Activated CD4-positive, alpha-beta T cell treated with anti-CD3 and anti-CD28 coated beads for 36 hours (primary cell): ENCODE results near the gene STARD3. TPM values are rescaled to one million over a fixed set of nuclear protein-coding genes. Genes with fewer than 3 reads are reported as not detected.
"Not testable (repeated sequence)": the region's sequence is repeated elsewhere in the genome, so short reads cannot be mapped to it uniquely, and the experiment has no call there.

Experiments used
- ATAC-seq: fragments of 200-7000 bp; cut with Tn5 transposase; one replicate; pipeline ENCODE4 v1.10.0; 2021; ENCODE audit warnings: mild to moderate bottlenecking, moderate library complexity
- CTCF ChIA-PET: fragments of 350-600 bp; sonication (Branson Sonifier 250); formaldehyde crosslinking; loops from one replicate; lab custom pipeline; 2021; ENCODE audit warnings: antibody characterized with exemption; lab: Charles Lee
- POLR2A ChIA-PET: fragments of 350-600 bp; sonication (Branson Sonifier 250); formaldehyde crosslinking; loops from one replicate; lab custom pipeline; 2021; ENCODE audit warnings: antibody characterized with exemption, inconsistent platforms; lab: Charles Lee
- DNase-seq: peaks from one replicate; pipeline ENCODE4 v3.0.0-alpha.2; 2020
- H3K27ac Mint-ChIP-seq: one replicate; pipeline ENCODE4 v1.8.0; 2021; ENCODE audit warnings: mixed read lengths
- H3K27me3 Mint-ChIP-seq: one replicate; pipeline ENCODE4 v1.8.0; 2021; ENCODE audit warnings: mixed read lengths
- H3K36me3 Mint-ChIP-seq: one replicate; pipeline ENCODE4 v1.8.0; 2021; ENCODE audit warnings: low read depth, mixed read lengths
- H3K4me1 Mint-ChIP-seq: one replicate; pipeline ENCODE4 v1.8.0; 2021; ENCODE audit warnings: mixed read lengths
- H3K4me3 Mint-ChIP-seq: one replicate; pipeline ENCODE4 v1.8.0; 2021; ENCODE audit warnings: mild to moderate bottlenecking, moderate library complexity, mixed read lengths
- H3K9me3 Mint-ChIP-seq: one replicate; pipeline ENCODE4 v1.8.0; 2021; ENCODE audit warnings: low read depth, mixed read lengths
- intact Hi-C, 2 experiments: fragments of 100-400 bp; cut with DNase I in 1 of 2; cut with micrococcal nuclease in 1 of 2; formaldehyde crosslinking; loops; one replicate each; pipeline versions ENCODE4 v1.14.2 to v1.15.1; 2022 to 2024; cut with DNase I, micrococcal nuclease
- total RNA-seq, 2 experiments: library from RNA; stranded (reverse); gene quantifications; one replicate each; pipeline ENCODE4 v1.2.3, GENCODE V29; 2021

Gene STARD3
- total RNA-seq, 2 experiments from 2014 or later, result 46.8 to 77.9 TPM

DNA sequence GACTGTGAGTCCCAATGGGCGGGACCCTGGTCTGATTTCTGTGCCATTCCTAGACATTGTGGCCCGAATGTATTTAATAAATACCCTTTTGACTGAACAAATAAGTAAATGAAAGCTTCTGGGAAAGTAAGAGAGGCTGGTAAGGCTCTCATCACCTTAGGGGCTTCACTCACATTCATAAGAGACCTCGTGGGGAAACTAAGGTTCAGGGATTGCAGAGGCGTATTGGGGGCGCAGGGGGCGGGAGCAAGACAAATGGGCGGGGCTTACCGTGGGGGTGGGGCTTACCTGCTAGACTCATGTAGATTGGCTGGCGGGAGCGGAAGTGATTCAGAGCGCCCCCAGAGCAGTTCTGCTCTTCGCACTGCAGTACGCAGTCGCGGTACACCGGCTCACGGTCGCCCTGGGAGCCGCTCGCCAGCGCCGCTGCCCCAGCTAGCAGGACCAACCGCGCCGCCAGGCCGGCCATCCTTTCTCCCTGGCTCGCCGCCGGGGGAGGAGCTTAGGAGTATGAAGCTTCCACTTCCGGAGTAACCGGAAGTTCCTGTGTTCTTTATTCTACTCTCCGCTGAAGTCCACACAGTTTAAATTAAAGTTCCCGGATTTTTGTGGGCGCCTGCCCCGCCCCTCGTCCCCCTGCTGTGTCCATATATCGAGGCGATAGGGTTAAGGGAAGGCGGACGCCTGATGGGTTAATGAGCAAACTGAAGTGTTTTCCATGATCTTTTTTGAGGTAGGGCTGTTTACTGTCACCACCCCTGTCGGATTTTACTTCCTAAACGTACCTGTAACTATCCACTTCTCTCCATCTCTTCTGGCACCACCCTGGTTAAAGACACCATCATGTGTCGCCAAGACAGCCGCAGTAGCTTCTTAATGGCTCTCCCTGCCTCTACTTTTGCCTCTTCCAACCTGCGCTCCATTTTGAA lies 50.9 kb downstream of the STARD3 start, which contains the start of gene PGAP3:
Gene PGAP3 (minus strand): TSS at position 512 of the 929 bp plus-strand sequence. CDS start 43 bp downstream, at position 469.
- peak; percentile 92 for DNase-seq
- ATAC-seq, result peak; percentile 96
- Mint-ChIP-seq H3K4me3 (peak within 1 kb of the TSS; percentile 86), H3K9me3 (no peaks in the 10 kb centered on the region), H3K27me3 (no peaks in the 10 kb centered on the region), H3K27ac (peak within 1 kb of the TSS; percentile 95), H3K4me1 (peaks cover 19% of the 10 kb centered on the region), H3K36me3 (peaks cover 5% of the 10 kb centered on the region)
- intact Hi-C loops, result loop anchor here (1.0 to 5.0 kb wide), 12 partner anchors 42 to 529 kb away; partner anchors contain the start of genes MIEN1 (in 2 of the 2), STARD3 (in 2 of the 2), IKZF3 (in 1 of the 2) and LRRC3C (in 1 of the 2)
- POLR2A ChIA-PET, result interaction anchor here (0.6 kb wide), 2 partner anchors 19 to 601 kb away, joined by 5 to 12 read pairs; partner anchors contain the start of gene PNMT
- CTCF ChIA-PET, result interaction anchor here (0.7 to 1.4 kb wide), 10 partner anchors 12 to 132 kb away, joined by 3 to 5 read pairs (median 3); no protein-coding TSS in a partner anchor

DNA sequence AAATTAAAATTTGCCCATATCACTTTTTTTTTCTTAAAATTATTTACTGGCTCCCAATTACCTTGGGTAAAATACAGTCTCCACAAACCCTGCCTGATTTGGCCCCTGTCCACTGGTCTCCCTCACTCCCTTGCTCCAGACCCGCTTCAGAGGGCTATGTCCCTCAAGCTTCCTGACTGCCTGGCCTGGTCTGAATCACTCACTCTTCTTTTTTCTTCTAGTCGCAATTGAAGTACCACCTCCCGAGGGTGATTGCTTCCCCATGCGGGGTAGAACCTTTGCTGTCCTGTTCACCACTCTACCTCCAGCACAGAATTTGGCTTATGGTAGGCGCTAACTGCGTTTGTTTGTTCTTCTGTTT lies 51.5 kb downstream of the STARD3 start:
- POLR2A ChIA-PET, result interaction anchor here (0.6 kb wide), 1 partner anchor 20 kb away, joined by 12 read pairs; the partner anchor contains the start of gene PNMT
- CTCF ChIA-PET, result interaction anchor here (0.7 to 1.4 kb wide), 9 partner anchors 13 to 131 kb away, joined by 3 to 5 read pairs (median 3); no protein-coding TSS in a partner anchor
- Mint-ChIP-seq H3K4me3 (peak overlapping the region; percentile 86), H3K27me3 (no peaks in the 10 kb centered on the region), H3K36me3 (peaks cover 3% of the 10 kb centered on the region), H3K9me3 (no peaks in the 10 kb centered on the region), H3K27ac (peak overlapping the region; percentile 95), H3K4me1 (peaks cover 19% of the 10 kb centered on the region)
- intact Hi-C loops, result loop anchor here (1.0 to 5.0 kb wide), 8 partner anchors 42 to 529 kb away; partner anchors contain the start of genes MIEN1 (in 2 of the 2), STARD3 (in 2 of the 2), MED1 (in 1 of the 2) and MED24 (in 1 of the 2)
- DNase-seq, result no peak
- no peak for ATAC-seq

DNA sequence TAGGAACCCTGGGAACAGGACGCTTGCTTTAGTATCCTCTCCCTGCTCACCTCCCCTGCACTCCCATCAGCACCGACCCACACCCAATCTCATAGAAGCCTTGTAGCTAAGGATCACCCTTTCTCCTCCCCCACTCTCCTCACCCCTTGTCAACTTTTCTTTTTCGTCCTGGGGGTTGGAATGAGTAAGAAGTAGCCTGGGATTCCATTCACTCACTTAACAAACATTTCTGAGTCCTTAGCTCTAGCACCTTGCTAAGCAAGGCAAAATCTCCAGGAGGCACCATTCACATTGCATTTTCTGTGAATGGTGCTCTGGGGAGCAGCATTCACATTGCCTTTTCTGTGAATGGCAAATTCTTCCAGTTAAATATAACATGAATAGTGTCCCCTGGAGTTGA lies 52.0 kb downstream of the STARD3 start:
- peak overlapping the region; percentile 86 for H3K4me3 Mint-ChIP-seq
- CTCF ChIA-PET, result interaction anchor here (0.7 to 1.4 kb wide), 2 partner anchors 23 to 42 kb away, joined by 3 to 5 read pairs; no protein-coding TSS in a partner anchor
- H3K27ac Mint-ChIP-seq, result peak overlapping the region; percentile 95
- H3K36me3 Mint-ChIP-seq, result peaks cover 3% of the 10 kb centered on the region
- intact Hi-C loops, result loop anchor here (1.0 to 5.0 kb wide), 8 partner anchors 41 to 528 kb away; partner anchors contain the start of genes MIEN1 (in 2 of the 2), STARD3 (in 2 of the 2), MED1 (in 1 of the 2) and MED24 (in 1 of the 2)
- POLR2A ChIA-PET, result interaction anchor here (0.7 kb wide), 1 partner anchor 34 kb away, joined by 4 read pairs; no protein-coding TSS in a partner anchor
- H3K27me3 Mint-ChIP-seq, result no peaks in the 10 kb centered on the region
- H3K4me1 Mint-ChIP-seq, result peaks cover 19% of the 10 kb centered on the region
- no peaks in the 10 kb centered on the region for H3K9me3 Mint-ChIP-seq
- ATAC-seq, result no peak
- DNase-seq, result no peak

DNA sequence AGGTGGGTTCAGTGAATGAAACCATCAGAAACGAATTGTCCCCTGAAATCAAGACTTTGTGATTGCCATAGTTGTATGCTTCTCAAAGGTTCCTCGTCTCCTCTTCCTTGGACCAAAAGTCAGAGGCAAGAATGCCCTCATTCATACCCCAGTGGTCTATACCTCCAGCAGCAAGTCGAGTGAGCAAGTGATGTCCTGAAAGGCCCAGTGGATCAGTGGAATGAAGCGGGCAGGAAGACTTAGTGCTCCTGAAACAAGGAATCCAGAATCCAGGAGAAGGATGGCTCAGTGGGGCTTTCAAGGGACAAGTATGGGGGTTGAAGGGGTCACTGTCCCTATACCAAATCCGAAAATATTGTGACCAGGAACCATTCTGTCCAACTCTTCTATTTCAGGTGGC lies 57.6 kb downstream of the STARD3 start:
- intact Hi-C loops, result no loop called here
- H3K27me3 Mint-ChIP-seq, result peaks cover 10% of the 10 kb centered on the region
- peaks cover under 1% of the 10 kb centered on the region for H3K4me1 Mint-ChIP-seq
- ChIA-PET CTCF (interaction anchor here (1.0 kb wide), 1 partner anchor 72 kb away, joined by 5 read pairs; no protein-coding TSS in a partner anchor), POLR2A (no interaction called here)
- H3K36me3 Mint-ChIP-seq, result peaks cover 2% of the 10 kb centered on the region
- no peaks in the 10 kb centered on the region for H3K9me3 Mint-ChIP-seq
- DNase-seq (no peak), ATAC-seq (no peak)
- no peak overlapping the region for H3K4me3 Mint-ChIP-seq
- no peak overlapping the region for H3K27ac Mint-ChIP-seq

DNA sequence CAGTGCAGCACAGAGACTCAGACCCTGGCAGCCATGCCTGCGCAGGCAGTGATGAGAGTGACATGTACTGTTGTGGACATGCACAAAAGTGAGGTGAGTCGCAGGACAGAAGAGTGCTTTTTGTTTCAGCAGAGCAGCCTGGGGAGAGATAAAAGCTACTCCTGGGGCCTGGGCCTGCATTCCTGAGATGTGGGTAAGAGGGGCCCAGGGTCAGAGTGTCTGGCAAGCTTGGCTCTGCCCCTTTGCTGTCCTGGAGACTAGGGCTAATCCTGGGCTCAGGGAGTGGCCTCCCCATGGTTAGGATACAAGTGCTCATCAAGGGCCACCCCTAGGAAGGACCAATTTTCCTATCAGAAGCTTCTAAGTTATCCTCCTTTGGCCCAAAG lies 58.1 kb downstream of the STARD3 start:
- Mint-ChIP-seq H3K27me3 (peaks cover 13% of the 10 kb centered on the region), H3K36me3 (peaks cover 2% of the 10 kb centered on the region), H3K4me1 (peaks cover 3% of the 10 kb centered on the region), H3K9me3 (no peaks in the 10 kb centered on the region), H3K4me3 (no peak overlapping the region), H3K27ac (no peak overlapping the region)
- ATAC-seq (no peak), DNase-seq (no peak)
- POLR2A ChIA-PET, result no interaction called here
- CTCF ChIA-PET, result interaction anchor here (1.0 kb wide), 1 partner anchor 73 kb away, joined by 5 read pairs; no protein-coding TSS in a partner anchor
- intact Hi-C loops, result no loop called here

DNA sequence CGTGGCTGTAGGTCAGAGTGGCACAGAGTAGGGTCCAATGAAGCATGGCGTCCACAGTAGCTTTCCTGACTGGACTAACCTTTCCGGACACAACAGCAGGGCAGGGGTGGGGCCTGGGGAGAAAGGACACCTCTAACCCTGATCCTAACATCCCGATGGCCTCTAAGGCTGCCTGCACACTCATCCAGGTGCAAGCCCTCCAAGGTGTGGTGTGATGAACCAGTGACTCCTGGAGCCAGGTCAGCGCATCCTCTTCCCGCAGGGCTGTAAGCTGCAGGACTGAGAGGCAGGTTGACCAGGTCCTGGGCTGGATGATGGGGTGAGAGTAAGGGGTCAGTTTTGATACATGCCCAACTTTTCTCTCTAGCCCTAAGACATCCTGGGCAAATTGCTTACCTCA lies 59.8 kb downstream of the STARD3 start:
- CTCF ChIA-PET, result interaction anchor here (0.9 to 2.2 kb wide), 2 partner anchors 34 to 76 kb away, joined by 3 to 6 read pairs; partner anchors contain the start of gene MIEN1
- Mint-ChIP-seq H3K9me3 (no peaks in the 10 kb centered on the region), H3K36me3 (peaks cover 2% of the 10 kb centered on the region), H3K27me3 (peaks cover 26% of the 10 kb centered on the region), H3K4me3 (no peak overlapping the region), H3K4me1 (peaks cover 3% of the 10 kb centered on the region), H3K27ac (no peak overlapping the region)
- intact Hi-C loops, result no loop called here
- no peak for DNase-seq
- POLR2A ChIA-PET, result interaction anchor here (0.6 kb wide), 1 partner anchor 374 kb away, joined by 3 read pairs; no protein-coding TSS in a partner anchor
- no peak for ATAC-seq

DNA sequence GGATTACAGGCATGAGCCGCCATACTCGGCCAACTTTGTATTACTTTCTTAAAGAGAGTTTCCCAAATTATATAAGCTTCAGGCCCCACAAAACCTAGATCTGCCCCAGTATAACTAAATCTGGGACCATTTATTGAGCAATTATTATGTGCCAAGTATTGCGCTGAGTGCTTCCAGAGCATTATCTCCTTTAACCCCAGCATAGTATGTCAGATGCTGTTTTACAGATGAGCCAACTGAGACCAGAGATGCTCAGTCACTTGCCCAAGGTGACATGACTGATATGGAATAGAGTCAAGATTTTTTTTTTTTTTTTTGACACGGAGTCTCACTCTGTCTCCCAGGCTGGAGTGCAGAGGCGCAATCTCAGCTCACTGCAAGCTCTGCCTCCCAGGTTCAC lies 61.0 kb downstream of the STARD3 start:
- Mint-ChIP-seq H3K27ac (no peak overlapping the region), H3K27me3 (peaks cover 26% of the 10 kb centered on the region), H3K4me3 (no peak overlapping the region), H3K4me1 (peaks cover 3% of the 10 kb centered on the region), H3K9me3 (no peaks in the 10 kb centered on the region), H3K36me3 (peaks cover 2% of the 10 kb centered on the region)
- ChIA-PET POLR2A (no interaction called here), CTCF (interaction anchor here (2.2 kb wide), 1 partner anchor 33 kb away, joined by 6 read pairs; the partner anchor contains the start of gene MIEN1)
- DNase-seq (no peak), ATAC-seq (no peak)
- intact Hi-C loops, result no loop called here

DNA sequence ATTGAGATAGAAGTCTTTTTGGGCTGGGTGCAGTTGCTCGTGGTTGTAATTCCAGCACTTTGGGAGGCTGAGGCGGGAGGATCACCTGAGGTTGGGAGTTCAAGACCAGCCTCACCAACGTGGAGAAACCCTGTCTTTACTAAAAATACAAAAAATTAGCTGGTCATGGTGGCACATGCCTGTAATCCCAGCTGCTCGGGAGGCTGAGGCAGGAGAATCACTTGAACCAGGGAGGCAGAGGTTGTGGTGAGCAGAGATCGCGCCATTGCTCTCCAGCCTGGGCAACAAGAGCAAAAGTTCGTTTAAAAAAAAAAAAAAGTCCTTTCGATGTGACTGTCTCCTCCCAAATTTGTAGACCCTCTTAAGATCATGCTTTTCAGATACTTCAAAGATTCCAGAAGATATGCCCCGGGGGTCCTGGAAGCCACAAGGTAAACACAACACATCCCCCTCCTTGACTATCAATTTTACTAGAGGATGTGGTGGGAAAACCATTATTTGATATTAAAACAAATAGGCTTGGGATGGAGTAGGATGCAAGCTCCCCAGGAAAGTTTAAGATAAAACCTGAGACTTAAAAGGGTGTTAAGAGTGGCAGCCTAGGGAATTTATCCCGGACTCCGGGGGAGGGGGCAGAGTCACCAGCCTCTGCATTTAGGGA lies 62.3 kb downstream of the STARD3 start:
- ATAC-seq, H3K4me1 Mint-ChIP-seq, H3K4me3 Mint-ChIP-seq, H3K9me3 Mint-ChIP-seq, intact Hi-C loops, H3K27ac Mint-ChIP-seq, DNase-seq, POLR2A ChIA-PET, H3K36me3 Mint-ChIP-seq: not testable (repeated sequence)
- H3K27me3 Mint-ChIP-seq, result peaks cover 26% of the 10 kb centered on the region
- CTCF ChIA-PET, result interaction anchor here (0.6 kb wide), 1 partner anchor 76 kb away, joined by 3 read pairs; no protein-coding TSS in a partner anchor

DNA sequence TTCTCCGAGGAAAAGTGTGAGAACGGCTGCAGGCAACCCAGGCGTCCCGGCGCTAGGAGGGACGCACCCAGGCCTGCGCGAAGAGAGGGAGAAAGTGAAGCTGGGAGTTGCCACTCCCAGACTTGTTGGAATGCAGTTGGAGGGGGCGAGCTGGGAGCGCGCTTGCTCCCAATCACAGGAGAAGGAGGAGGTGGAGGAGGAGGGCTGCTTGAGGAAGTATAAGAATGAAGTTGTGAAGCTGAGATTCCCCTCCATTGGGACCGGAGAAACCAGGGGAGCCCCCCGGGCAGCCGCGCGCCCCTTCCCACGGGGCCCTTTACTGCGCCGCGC lies 62.8 kb downstream of the STARD3 start, which contains the start of gene ERBB2:
Gene ERBB2 (plus strand): TSS at position 247 of the 330 bp plus-strand sequence. CDS start 175 bp downstream, outside the sequence.
- peaks cover 2% of the 10 kb centered on the region for H3K36me3 Mint-ChIP-seq
- no peak within 1 kb of the TSS for H3K4me3 Mint-ChIP-seq
- POLR2A ChIA-PET, result no interaction called here
- peaks cover 3% of the 10 kb centered on the region for H3K4me1 Mint-ChIP-seq
- DNase-seq (no peak), ATAC-seq (no peak)
- CTCF ChIA-PET, result no interaction called here
- no peaks in the 10 kb centered on the region for H3K9me3 Mint-ChIP-seq
- H3K27ac Mint-ChIP-seq, result no peak within 1 kb of the TSS
- H3K27me3 Mint-ChIP-seq, result peaks cover 26% of the 10 kb centered on the region
- intact Hi-C loops, result no loop called here

DNA sequence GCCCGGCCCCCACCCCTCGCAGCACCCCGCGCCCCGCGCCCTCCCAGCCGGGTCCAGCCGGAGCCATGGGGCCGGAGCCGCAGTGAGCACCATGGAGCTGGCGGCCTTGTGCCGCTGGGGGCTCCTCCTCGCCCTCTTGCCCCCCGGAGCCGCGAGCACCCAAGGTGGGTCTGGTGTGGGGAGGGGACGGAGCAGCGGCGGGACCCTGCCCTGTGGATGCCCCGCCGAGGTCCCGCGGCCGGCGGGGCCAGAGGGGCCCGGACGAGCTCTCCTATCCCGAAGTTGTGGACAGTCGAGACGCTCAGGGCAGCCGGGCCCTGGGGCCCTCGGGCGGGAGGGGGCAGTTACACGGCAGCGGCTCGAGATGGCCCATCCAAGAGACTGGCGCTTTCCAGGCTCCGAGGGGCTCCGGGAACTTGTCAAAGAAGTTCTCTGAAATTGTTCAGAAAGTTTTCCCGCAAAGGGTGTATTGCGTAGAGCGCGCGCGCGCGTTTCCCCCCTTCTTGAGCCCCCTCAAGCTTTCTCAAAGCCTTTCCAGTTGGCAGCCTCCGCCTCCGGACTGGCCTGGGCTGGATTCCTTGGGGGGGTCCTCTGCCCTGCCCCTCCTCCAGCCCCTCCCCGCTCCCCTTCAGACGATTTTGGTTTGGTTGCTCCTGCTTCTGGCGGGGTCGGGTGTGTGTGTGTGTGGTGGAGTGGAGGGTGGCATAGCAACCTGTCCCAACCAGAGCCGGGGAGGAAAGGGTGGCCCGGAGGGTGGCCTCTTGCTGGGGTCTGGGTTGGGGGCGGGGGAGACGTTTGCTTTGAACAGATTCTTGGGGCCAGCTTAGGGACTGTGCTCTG lies 63.4 kb downstream of the STARD3 start:
- ATAC-seq (no peak), DNase-seq (no peak)
- Mint-ChIP-seq H3K4me3 (no peak overlapping the region), H3K4me1 (peaks cover 3% of the 10 kb centered on the region), H3K27ac (no peak overlapping the region), H3K9me3 (no peaks in the 10 kb centered on the region), H3K27me3 (peaks cover 26% of the 10 kb centered on the region), H3K36me3 (peaks cover 2% of the 10 kb centered on the region)
- intact Hi-C loops, result no loop called here
- POLR2A ChIA-PET, result no interaction called here
- CTCF ChIA-PET, result interaction anchor here (0.7 to 1.4 kb wide), 2 partner anchors 10 to 46 kb away, joined by 4 to 5 read pairs; no protein-coding TSS in a partner anchor
